Panc1 (cell line): Measurements from ENCODE around the gene XYLT1. TPM values are rescaled to one million over a fixed set of nuclear protein-coding genes. Genes with fewer than 3 reads are reported as not detected.

Source experiments
- ATAC-seq: fragments of 200-7000 bp; cut with Tn5 transposase; 2 replicates; pipeline ENCODE4 v1.9.1; 2020; ENCODE audit warnings: mild to moderate bottlenecking, moderate library complexity
- BruUV-seq: library from RNA; stranded (reverse); fragments of 400-500 nt; replicated peaks from 2 replicates; lab custom pipeline; 2021; lab: Mats Ljungman, UMichigan
- CTCF ChIA-PET: fragments of 300-600 bp; sonication (Branson Sonifier 250); formaldehyde crosslinking; loops from one replicate; lab custom pipeline; 2022; ENCODE audit warnings: antibody characterized with exemption; lab: Charles Lee
- POLR2A ChIA-PET: fragments of 300-600 bp; sonication (Branson Sonifier 250); formaldehyde crosslinking; loops from one replicate; lab custom pipeline; 2022; ENCODE audit warnings: antibody characterized with exemption; lab: Charles Lee
- DNase-seq: peaks from one replicate; pipeline ENCODE4 v3.0.0-alpha.2; 2010; ENCODE audit warnings: low read depth, low spot score
- H3K27ac ChIP-seq: 2 replicates; pipeline ENCODE4 v1.5.1; 2011; ENCODE audit warnings: mild to moderate bottlenecking, low read length, inconsistent platforms
- H3K27me3 ChIP-seq: fragments of 200-500 bp; sonication (Bioruptor generic); 2 replicates; pipeline ENCODE4 v1.6.0; 2014; ENCODE audit warnings: low read length, inconsistent platforms; ENCODE audit not compliant: control insufficient read depth, insufficient read depth
- H3K36me3 ChIP-seq: fragments of 200-500 bp; sonication (Bioruptor generic); 2 replicates; pipeline ENCODE4 v1.5.1; 2014; ENCODE audit warnings: inconsistent platforms, mild to moderate bottlenecking, low read length, moderate library complexity; ENCODE audit not compliant: control insufficient read depth, insufficient read depth
- H3K4me1 ChIP-seq: 2 replicates; pipeline ENCODE4 v1.5.1; 2011; ENCODE audit warnings: inconsistent platforms, mild to moderate bottlenecking, low read length, moderate library complexity; ENCODE audit not compliant: control insufficient read depth, insufficient read depth
- H3K4me3 ChIP-seq, 2 experiments: 2 replicates each; pipeline ENCODE4 v1.5.1; 2011 to 2012; ENCODE audit warnings: low read depth in 2 of 2, low read length in 2 of 2, mild to moderate bottlenecking in 2 of 2, inconsistent platforms in 1 of 2, moderate library complexity in 1 of 2
- H3K9me3 ChIP-seq: fragments of 200-500 bp; sonication (Bioruptor generic); 2 replicates; pipeline ENCODE4 v1.5.1; 2014; ENCODE audit warnings: low read depth, mild to moderate bottlenecking, inconsistent platforms, low read length, moderate library complexity; ENCODE audit not compliant: control insufficient read depth, insufficient read depth
- POLR2AphosphoS5 ChIP-seq: IDR thresholded peaks from 2 replicates; pipeline ENCODE4 v1.6.1; 2012; ENCODE audit warnings: mild to moderate bottlenecking, low read depth, low read length, moderate library complexity
- SIN3A ChIP-seq: IDR thresholded peaks from 2 replicates; pipeline ENCODE4 v1.6.1; 2012; ENCODE audit warnings: low read depth, mild to moderate bottlenecking, low read length, moderate library complexity, borderline replicate concordance; ENCODE audit not compliant: insufficient read depth
- TCF7L2 ChIP-seq: IDR thresholded peaks from 2 replicates; pipeline ENCODE4 v1.6.1; 2011; ENCODE audit warnings: mild to moderate bottlenecking, low read depth, low read length, inconsistent platforms
- in situ Hi-C: cut with HindIII; loops from 2 replicates; pipeline ENCODE4 v1.10.0; 2016; ENCODE audit warnings: low sequenced_read_pairs, low pct_unique_long_range_greater_than_20kb
- intact Hi-C: fragments of 100-400 bp; cut with micrococcal nuclease; formaldehyde crosslinking; loops from one replicate; pipeline ENCODE4 v1.10.0; 2022; ENCODE audit not compliant: unreplicated experiment
- total RNA-seq: library from RNA; stranded (reverse); gene quantifications from one replicate; pipeline ENCODE4 v1.2.1, GENCODE V29; 2021; ENCODE audit not compliant: unreplicated experiment
- TF ChIP-seq, protein P1 (sequence below), 2 experiments: IDR thresholded peaks; 2 replicates each; pipeline ENCODE4 v1.6.1; 2011 to 2012; ENCODE audit warnings: low read depth in 2 of 2, control low read depth in 1 of 2, low read length in 1 of 2, mild to moderate bottlenecking in 1 of 2, moderate library complexity in 1 of 2; ENCODE audit not compliant: insufficient read depth in 1 of 2
- TF ChIP-seq, protein P2 (sequence below): fragments of 450-650 bp; IDR thresholded peaks from 2 replicates; pipeline ENCODE4 v1.5.1; 2017; ENCODE audit warnings: mild to moderate bottlenecking

The XYLT1 gene
- total RNA-seq, 1 experiment from 2014 or later: 0.62 TPM

DNA sequence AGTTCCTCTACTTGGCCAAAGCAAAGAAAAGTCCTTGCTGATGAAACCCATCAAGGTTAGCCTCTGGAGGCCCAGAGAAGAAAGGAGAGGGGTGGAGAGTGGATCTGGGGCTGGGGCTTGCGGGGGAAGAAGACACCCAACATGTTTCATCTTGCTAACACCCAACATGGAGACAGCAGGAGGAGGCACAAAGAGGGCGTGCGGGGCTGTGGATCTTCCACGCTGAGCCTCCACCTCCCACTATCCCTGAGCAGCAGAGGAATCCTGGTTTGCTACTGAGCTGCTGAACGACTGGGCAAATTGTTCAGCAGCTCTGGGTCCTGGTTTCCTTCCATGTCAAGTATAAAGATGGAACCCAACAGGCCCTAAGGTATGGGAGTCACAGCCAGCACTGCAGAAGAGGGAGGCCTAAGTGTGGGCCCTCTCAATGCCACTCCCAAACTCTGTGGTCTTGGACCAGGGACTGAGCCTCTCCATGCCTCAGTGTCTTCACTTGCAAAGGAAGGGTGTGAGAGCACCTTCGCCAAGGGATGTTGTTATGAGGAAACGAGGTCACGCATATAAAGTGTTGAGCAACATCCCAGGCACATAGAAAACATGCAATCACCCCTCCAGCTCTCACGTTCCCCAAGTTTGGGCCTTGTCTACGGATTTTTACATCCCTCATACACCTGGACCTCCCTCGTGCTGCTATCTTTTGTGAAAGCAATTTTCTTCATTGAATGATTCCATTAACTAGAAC is 122.5 kb downstream of the XYLT1 start:
- Histone ChIP-seq H3K36me3 (no peaks in the 10 kb centered on the region), H3K4me3 (no peak overlapping the region), H3K4me1 (no peaks in the 10 kb centered on the region), H3K27ac (no peak overlapping the region), H3K27me3 (no peaks in the 10 kb centered on the region), H3K9me3 (no peaks in the 10 kb centered on the region)
- intact Hi-C loops: no loop called here
- in situ Hi-C loops: no loop called here
- TF ChIP-seq, protein P1, sequence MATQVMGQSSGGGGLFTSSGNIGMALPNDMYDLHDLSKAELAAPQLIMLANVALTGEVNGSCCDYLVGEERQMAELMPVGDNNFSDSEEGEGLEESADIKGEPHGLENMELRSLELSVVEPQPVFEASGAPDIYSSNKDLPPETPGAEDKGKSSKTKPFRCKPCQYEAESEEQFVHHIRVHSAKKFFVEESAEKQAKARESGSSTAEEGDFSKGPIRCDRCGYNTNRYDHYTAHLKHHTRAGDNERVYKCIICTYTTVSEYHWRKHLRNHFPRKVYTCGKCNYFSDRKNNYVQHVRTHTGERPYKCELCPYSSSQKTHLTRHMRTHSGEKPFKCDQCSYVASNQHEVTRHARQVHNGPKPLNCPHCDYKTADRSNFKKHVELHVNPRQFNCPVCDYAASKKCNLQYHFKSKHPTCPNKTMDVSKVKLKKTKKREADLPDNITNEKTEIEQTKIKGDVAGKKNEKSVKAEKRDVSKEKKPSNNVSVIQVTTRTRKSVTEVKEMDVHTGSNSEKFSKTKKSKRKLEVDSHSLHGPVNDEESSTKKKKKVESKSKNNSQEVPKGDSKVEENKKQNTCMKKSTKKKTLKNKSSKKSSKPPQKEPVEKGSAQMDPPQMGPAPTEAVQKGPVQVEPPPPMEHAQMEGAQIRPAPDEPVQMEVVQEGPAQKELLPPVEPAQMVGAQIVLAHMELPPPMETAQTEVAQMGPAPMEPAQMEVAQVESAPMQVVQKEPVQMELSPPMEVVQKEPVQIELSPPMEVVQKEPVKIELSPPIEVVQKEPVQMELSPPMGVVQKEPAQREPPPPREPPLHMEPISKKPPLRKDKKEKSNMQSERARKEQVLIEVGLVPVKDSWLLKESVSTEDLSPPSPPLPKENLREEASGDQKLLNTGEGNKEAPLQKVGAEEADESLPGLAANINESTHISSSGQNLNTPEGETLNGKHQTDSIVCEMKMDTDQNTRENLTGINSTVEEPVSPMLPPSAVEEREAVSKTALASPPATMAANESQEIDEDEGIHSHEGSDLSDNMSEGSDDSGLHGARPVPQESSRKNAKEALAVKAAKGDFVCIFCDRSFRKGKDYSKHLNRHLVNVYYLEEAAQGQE (IDR thresholded peaks at IDR 0.05; ENCODE audit: insufficient read depth in 1 of 2, low read depth in 2 of 2, low read length in 1 of 2): no peak
- no peak for TF ChIP-seq POLR2AphosphoS5
- TF ChIP-seq SIN3A: no peak
- no peak for TF ChIP-seq TCF7L2
- TF ChIP-seq, protein P2, sequence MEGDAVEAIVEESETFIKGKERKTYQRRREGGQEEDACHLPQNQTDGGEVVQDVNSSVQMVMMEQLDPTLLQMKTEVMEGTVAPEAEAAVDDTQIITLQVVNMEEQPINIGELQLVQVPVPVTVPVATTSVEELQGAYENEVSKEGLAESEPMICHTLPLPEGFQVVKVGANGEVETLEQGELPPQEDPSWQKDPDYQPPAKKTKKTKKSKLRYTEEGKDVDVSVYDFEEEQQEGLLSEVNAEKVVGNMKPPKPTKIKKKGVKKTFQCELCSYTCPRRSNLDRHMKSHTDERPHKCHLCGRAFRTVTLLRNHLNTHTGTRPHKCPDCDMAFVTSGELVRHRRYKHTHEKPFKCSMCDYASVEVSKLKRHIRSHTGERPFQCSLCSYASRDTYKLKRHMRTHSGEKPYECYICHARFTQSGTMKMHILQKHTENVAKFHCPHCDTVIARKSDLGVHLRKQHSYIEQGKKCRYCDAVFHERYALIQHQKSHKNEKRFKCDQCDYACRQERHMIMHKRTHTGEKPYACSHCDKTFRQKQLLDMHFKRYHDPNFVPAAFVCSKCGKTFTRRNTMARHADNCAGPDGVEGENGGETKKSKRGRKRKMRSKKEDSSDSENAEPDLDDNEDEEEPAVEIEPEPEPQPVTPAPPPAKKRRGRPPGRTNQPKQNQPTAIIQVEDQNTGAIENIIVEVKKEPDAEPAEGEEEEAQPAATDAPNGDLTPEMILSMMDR: no peak
- DNase-seq (no peak), ATAC-seq (no peak)
- ChIA-PET POLR2A (no interaction called here), CTCF (no interaction called here)
- BruUV-seq: no TSS peak

DNA sequence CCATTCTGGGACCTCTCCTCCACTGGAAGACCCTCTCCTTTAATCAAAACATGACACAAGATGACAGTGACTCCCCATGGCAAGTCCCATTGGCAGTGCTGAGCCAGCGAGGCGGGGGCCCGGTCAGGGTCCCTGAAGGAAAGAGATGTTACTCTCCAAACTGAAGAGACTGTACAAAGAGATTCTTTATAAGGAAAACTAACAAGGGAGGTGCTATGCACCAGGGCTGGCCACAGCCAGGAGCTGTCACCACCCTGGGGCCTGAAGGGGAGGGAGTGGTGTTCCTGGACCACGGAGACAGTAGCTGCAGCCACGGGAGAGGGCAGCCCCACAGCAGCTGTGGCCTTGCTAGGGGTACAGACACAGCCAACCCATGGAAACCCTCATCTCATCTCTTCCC is 123.1 kb downstream of the XYLT1 start:
- no peak for ATAC-seq
- CTCF ChIA-PET: no interaction called here
- no peak overlapping the region for H3K27ac ChIP-seq
- no peak for DNase-seq
- no peaks in the 10 kb centered on the region for H3K36me3 ChIP-seq
- no peaks in the 10 kb centered on the region for H3K4me1 ChIP-seq
- BruUV-seq: no TSS peak
- POLR2A ChIA-PET: no interaction called here
- H3K4me3 ChIP-seq: no peak overlapping the region
- no peak for TF ChIP-seq TCF7L2
- no peak for TF ChIP-seq POLR2AphosphoS5
- TF ChIP-seq, protein P2: no peak
- TF ChIP-seq, protein P1 (IDR thresholded peaks at IDR 0.05; ENCODE audit: insufficient read depth in 1 of 2, low read depth in 2 of 2, low read length in 1 of 2): no peak
- intact Hi-C loops: no loop called here
- in situ Hi-C loops: no loop called here
- no peaks in the 10 kb centered on the region for H3K9me3 ChIP-seq
- no peaks in the 10 kb centered on the region for H3K27me3 ChIP-seq
